GM12891 (cell line): Measurements from ENCODE around the gene HTRA1.

Source experiments
- POLR2A ChIP-seq: IDR thresholded peaks from 2 replicates; pipeline ENCODE4 v1.6.1; 2011; ENCODE audit warnings: low read depth, low read length, control low read depth
- POLR2AphosphoS5 ChIP-seq: IDR thresholded peaks from 2 replicates; pipeline ENCODE4 v1.6.1; 2011; ENCODE audit warnings: low read depth, low read length, control low read depth
- TAF1 ChIP-seq: IDR thresholded peaks from 2 replicates; pipeline ENCODE4 v1.6.1; 2011; ENCODE audit warnings: low read depth, low read length, control low read depth

DNA sequence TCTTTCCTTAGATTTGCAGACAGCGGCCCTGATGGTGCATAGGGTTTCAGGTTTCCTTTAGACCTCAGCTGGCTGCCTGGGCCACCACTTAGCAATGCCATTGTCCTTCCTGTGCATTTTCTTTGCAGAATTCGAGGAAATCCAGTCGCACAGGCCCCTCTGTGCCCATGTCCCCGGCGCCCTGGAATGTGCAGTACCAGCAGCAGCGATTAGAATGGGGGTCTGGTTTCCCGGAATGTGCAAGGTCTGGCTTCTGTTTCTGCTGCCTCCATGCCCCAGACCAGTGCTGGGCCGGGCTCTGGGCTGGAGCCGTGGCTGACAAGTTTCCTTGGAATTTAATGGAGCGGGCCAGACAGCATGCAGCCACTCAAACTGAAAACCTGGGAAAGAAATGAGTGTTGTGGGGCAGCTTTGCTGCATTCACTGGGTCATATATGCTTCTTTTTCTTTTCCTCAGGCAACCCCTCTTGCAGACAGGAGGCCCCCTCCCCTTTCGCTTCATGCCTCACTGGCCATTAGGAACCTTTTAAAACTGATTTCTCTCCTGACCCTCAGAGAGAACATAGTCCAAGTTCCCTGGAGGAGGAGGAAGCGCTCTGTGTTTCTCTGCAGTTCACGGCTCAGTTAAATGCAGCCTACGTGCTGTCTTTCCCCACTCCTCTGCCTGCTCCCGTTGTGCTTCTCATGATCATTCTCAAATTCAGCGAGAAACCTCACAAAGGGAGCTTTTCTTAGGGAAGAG lies 14.4 kb downstream of the HTRA1 start:
- TF ChIP-seq POLR2A, result no peak
- no peak for TF ChIP-seq POLR2AphosphoS5
- TF ChIP-seq TAF1, result no peak
